CD1c-positive myeloid dendritic cell (primary cell): Measurements from ENCODE around the gene TGFBRAP1.

Experiments
- DNase-seq: peaks from one replicate; pipeline ENCODE4 v3.0.0-alpha.2; 2016; ENCODE audit errors: extremely low spot score

Gene TGFBRAP1

GRCh38 chr2:105313877-105314276, 15.7 kb downstream of the TGFBRAP1 start:
- DNase-seq, result peak; percentile 43

DNA sequence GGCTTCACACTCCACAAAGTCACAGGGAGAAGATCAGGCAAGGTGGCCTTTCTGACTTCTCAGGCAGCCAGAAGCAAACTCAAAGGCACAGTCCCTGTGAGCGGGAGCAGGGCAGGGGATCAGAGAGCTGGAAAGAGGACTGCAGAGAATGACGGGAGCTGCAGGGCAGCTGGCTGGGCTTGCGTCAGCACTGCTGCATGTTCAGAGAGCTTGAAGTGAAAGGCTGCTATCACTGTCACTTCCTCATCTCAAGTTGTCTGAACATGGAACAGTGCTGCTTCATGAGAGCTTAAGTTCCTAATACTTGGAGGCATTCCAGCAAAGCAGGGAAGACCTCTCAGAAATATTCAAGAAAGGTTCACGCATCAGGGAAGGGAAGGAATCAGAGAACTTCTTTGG, 20.4 kb downstream of the TGFBRAP1 start:
- DNase-seq, result peak; percentile 67

- no peak for DNase-seq
Measured at GRCh38 chr2:105308382-105309146, 21.0 kb downstream of the TGFBRAP1 start.

GRCh38 chr2:105307962-105308361, 21.6 kb downstream of the TGFBRAP1 start:
- DNase-seq, result no peak

- no peak for DNase-seq
Measured at GRCh38 chr2:105307550-105307949, 22.0 kb downstream of the TGFBRAP1 start.

DNA sequence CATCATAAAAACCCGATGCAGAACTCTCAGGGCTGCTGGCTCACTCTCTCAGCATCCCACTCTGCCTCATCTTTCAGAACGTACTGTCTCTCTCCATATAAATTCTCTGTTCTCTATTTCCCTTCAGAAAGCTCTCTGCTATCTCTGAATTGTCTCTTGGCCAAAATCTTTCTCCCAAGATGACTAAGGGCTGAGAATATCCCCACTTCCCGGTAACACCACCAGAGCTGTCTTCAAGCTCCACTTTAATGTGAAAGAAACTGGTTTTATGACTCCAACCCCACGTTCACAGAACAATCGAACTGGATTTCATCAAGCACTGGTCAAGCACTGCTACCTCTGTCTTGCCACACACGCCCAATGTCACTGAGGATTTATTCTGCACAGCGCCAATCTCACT, 22.4 kb downstream of the TGFBRAP1 start:
- no peak for DNase-seq

DNA sequence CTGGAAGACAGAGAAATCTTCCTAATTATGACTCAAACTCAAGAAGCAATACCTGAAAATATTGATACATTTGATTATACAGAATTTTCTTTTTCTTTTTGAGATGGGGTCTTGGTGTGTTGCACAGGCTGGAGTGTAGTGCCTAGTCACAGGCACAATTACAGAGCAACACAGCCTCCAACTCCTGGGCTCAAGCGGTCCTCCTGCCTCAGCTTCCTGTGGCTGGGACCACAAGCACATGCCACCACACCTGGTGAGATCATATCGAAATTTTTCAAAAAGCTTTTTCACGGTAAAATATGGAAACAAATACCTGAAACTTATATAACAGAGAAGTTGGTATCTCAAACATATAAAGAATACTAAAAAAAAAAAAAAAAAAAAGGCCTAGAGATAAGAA, 27.9 kb downstream of the TGFBRAP1 start:
- no peak for DNase-seq

DNA sequence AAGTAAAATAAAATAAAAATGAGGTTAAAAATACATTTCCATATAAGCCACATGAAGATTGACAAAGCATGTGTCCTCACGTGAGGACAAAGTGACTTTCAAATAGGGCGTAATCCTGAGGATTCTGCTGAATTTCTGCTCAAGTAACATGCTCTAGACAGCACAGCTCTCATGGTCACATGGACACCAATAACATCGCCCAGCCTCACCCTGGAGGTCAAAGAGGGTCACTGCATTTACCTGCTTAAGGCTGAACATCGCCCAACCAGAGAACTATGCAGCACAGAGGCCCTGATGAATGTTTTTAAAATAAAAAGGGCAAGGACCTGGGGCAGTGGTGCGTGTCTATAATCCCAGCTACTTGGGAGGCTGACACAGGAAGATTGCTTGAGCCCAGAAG, 30.2 kb downstream of the TGFBRAP1 start:
- no peak for DNase-seq

DNA sequence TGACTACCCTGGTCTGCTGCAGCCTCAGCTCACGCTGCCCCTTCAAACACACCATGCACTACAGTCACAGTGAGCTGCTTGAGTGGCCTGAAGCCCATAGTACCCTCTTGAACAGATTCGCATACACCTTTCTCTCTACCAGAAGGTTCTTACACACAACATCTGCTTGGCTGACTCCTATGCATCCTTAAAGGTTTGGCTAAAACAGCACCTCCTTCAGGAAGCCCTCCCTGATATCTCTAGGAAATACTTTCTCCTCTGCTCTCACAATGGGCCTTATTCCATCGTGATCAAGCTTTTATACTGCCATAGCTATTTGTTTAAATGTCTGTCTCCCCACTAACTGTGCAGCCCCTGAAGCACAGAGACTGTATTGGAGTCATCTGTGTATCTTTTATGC, 31.5 kb downstream of the TGFBRAP1 start:
- DNase-seq, result no peak

DNA sequence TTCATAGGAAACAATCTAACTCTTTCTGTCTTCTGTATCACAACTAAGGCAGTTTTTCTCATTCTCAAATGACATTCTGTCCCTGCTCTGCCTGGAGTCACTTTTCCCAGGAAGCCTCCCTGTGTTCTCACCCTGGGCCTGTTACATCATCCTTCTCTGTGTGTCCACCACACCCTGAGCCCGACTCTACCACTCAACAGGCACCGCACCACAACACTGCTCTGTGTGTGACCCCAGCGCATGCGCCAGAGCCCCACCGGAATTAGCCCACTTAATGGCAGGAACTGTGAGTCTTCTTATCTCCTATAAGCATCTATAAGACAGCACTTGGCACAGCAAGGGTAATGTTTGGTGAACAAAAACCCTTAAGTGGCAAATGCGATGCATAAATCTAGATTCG, 32.3 kb downstream of the TGFBRAP1 start:
- DNase-seq, result no peak

GRCh38 chr2:105296017-105296611, 33.4 kb downstream of the TGFBRAP1 start:
- no peak for DNase-seq

GRCh38 chr2:105294844-105295481, 34.6 kb downstream of the TGFBRAP1 start:
- peak; percentile 11 for DNase-seq

DNA sequence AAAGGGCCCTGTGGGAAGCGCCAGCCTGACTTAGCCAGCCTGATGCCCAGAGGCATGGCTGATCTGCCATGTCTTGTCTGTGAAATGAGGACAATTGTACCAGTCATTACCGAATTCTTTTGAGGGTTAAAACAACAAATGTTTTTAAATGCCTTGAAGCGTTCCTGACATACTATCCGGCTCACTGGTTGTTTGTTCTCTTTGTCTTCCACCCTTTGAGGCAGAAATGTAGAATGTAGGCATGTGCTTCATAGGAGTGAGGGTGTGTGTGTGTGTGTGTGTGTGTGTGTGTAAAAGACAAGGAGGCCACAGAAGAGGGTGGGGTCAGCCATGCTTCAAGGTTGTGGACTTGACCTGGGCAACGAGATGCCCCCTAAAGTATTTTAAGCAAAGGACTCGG, 35.5 kb downstream of the TGFBRAP1 start:
- no peak for DNase-seq

GRCh38 chr2:105291981-105292380, 37.6 kb downstream of the TGFBRAP1 start:
- DNase-seq, result no peak

DNA sequence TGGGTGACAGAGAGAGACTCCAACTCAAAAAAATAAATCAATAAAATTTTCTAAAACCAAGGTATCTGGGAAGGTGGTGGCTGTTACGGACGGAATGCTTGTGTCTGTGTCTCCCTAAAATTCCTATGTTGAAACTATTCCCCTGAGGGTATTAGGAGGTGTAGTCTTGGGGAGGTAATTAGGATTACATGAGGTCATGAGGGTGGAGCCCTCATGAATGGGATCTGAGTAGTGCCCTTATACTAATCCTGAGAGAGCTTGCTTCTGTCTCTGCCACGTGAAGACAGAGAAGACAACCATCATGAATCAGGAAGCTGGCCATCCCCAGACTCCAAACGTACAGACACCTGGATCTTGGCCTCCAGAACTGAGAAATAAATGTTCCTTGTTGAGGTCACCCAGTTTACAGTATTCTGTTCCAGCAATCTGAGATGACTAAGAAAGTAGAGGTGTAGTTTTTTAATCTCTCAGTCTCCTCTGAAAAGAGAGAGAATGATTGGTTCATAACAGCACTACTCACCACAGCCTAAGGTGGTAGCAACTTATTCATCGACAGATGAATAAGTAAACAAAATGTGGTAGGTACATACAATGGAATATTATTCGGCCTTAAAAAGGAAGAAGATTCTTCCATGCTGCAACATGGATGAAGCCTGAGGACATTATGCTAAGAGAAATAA, 38.4 kb downstream of the TGFBRAP1 start:
- DNase-seq, result no peak

DNA sequence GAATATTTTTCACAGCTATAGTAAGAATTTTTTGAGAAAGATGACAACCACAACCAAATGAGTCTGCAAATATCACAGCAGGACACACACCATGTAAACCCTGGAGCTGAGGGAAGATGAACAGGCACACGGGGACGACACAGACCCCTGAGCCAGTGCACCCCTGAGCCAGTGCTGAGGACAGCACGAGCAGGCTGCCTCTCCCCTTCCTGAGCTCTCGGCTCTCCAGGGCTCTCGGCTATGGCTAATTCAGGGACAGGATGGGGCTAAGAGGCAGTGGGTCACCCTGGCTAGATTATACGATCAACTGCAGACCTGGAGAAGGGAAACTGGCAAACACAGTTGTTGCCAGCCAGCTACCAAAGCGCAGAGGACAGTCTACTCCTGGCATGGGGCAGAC, 41.4 kb downstream of the TGFBRAP1 start:
- no peak for DNase-seq

DNA sequence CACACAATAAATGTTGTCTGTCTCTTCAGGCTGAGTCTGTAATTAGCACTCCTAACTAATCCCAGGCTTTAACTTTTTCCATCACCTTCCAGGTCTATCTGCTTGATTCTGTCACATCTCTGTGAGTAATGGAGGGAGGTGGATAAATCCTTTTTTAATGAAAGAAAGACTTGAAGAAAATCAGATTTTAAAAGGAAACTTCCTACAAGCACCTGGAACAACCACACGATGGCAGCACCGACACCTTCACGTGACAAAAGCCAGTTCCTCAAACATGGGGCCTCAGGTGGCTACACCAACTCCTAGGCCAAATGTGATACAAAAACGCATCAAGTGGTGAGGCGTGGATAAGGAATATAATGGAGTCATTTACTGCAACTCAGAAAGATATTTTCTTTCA, 41.8 kb downstream of the TGFBRAP1 start:
- DNase-seq, result peak; percentile 46

GRCh38 chr2:105283532-105283931, 46.0 kb downstream of the TGFBRAP1 start:
- no peak for DNase-seq

DNA sequence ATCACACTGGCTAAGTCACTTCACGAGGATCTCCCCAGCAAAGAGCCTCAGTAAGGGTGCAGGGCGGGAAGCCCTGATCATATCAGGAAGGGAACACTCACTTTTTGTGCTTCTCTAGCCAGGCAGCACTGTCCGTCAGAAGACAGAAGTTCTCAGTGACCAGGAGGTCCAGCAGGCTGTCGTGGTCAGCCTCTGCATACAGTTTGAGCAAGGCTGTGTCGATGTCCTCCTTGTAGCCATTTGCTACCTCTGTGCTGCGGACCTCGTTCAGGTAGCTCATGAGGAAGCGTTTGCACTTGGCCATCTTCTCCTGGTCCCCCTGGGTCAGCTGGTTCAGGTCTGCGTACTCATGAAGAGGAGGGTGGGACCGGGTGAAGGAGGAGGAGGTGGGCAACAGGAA, 49.3 kb downstream of the TGFBRAP1 start:
- no peak for DNase-seq

DNA sequence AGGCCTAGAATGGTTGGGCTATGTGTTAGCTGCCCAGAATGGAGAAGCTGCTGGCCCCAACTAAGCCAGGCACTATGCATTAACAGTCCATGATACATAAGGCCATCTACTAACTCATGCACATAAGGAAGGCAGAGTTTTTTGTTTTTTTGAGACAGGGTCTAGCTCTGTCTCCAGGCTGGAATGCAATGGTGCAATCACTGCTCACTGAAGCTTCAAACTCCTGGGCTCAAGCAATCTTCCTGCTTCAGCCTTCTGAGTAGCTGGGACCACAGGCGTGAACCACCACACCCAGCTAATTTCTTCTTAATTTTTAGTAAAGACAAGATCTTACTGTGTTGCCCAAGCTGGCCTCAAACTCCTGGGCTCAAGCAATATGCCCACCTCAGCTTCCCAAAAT, 50.4 kb downstream of the TGFBRAP1 start:
- no peak for DNase-seq

DNA sequence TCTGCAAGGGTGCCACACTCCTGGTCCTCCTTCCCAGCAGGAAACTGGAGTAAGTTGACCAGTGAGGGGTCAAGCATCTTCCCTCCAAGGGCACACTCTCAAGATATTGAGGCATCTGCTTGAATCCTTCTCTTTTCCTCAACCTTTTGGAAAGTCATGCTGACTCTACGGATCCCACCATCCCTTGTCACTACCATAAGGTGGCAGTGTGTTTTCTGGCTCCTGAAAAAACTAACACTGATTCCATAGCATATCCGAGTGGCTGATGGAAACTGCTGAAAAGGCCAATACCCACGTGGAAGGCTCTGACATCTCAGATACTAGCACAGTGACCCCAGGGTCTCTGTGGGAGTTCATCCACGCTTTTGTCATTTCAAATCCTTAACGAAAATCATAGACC, 50.9 kb downstream of the TGFBRAP1 start:
- no peak for DNase-seq

DNA sequence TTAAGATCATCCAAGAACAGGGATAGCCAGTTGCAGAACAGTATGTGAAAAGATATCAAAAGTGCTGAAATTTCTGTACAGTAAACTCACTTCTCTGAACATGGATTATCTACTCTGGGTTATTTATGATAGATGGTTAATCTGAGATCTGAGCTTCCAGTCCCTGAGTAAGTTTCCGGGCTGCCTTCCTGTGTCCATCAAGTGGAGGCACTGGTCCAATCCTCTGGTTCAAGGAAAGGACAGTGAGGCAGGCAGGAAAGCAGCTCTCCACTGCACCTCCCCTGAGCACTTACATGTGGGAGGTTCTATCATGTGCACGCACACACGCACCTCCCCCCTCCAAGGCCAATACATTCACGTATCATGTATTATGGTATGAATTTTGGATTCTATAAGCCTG, 55.5 kb downstream of the TGFBRAP1 start:
- DNase-seq, result no peak

DNA sequence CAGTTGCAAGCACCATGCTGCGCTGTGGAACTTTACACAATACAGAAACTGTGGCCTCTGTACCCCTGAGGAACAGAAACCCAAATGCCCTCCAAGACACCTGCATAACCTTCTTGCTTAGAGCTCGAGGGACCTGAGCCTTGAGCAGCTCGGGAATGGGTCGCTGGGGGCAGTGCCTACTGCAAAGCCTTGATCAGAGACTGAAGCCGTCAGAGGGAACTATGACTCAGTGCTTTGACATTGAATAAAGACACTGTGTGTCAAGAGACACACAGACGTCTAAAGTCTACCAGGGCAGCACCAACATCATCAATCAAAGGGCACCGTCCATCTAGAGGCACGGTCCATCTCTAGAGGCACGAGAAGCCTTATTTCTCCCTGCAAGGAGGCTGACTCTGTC, 57.4 kb downstream of the TGFBRAP1 start:
- no peak for DNase-seq
